MM.1S (cell line): ENCODE results near the gene CCSER2.
A peak's percentile ranks its signal among the peaks of the same experiment; 100 is the strongest.
"Not testable (repeated sequence)": the region's sequence is repeated elsewhere in the genome, so short reads cannot be mapped to it uniquely, and the experiment has no call there.

Experiments used
- DNase-seq: peaks from one replicate; pipeline ENCODE4 v3.0.0-alpha.2; 2015
- H2AFZ ChIP-seq: fragments of 300-600 bp; sonication (generic); 2 replicates; pipeline ENCODE4 v1.6.0; 2016; ENCODE audit warnings: antibody characterized with exemption, low read length
- H3F3A ChIP-seq: fragments of 300-600 bp; sonication (generic); 2 replicates; pipeline ENCODE4 v1.6.1; 2016; ENCODE audit warnings: mild to moderate bottlenecking, antibody characterized with exemption, low read length, moderate library complexity, mixed read lengths; ENCODE audit not compliant: insufficient read depth
- H3K27ac ChIP-seq: fragments of 300-600 bp; sonication (generic); 2 replicates; pipeline ENCODE4 v1.5.1; 2016; ENCODE audit warnings: mild to moderate bottlenecking, low read length
- H3K27me3 ChIP-seq: fragments of 300-600 bp; sonication (generic); replicated peaks from 2 replicates; pipeline ENCODE4 v1.6.0; 2016; ENCODE audit warnings: low read length; ENCODE audit not compliant: insufficient read depth
- H3K36me3 ChIP-seq: fragments of 300-600 bp; sonication (generic); replicated peaks from 2 replicates; pipeline ENCODE4 v1.6.1; 2016; ENCODE audit warnings: mild to moderate bottlenecking, low read length, mixed read lengths; ENCODE audit not compliant: insufficient read depth
- H3K4me1 ChIP-seq: fragments of 300-600 bp; sonication (generic); 2 replicates; pipeline ENCODE4 v1.6.1; 2016; ENCODE audit warnings: low read length, mixed read lengths
- H3K4me2 ChIP-seq: fragments of 300-600 bp; sonication (generic); 2 replicates; pipeline ENCODE4 v1.6.0; 2016; ENCODE audit warnings: low read depth, low read length
- H3K4me3 ChIP-seq: fragments of 300-600 bp; sonication (generic); 2 replicates; pipeline ENCODE4 v1.5.1; 2016; ENCODE audit warnings: low read length, mixed read lengths
- H3K79me2 ChIP-seq: fragments of 300-600 bp; sonication (generic); 2 replicates; pipeline ENCODE4 v1.6.1; 2016; ENCODE audit warnings: mixed run types, low read length, mixed read lengths
- H3K9ac ChIP-seq: fragments of 300-600 bp; sonication (generic); 2 replicates; pipeline ENCODE4 v1.6.1; 2016; ENCODE audit warnings: low read length, mixed read lengths
- H3K9me2 ChIP-seq: fragments of 300-600 bp; sonication (generic); replicated peaks from 2 replicates; pipeline ENCODE4 v1.6.1; 2016; ENCODE audit warnings: mild to moderate bottlenecking, low read length, mixed read lengths; ENCODE audit not compliant: insufficient read depth
- H3K9me3 ChIP-seq: fragments of 300-600 bp; sonication (generic); replicated peaks from 2 replicates; pipeline ENCODE4 v1.6.1; 2016; ENCODE audit warnings: mild to moderate bottlenecking, low read length, mixed read lengths; ENCODE audit not compliant: insufficient read depth
- H4K20me1 ChIP-seq: fragments of 300-600 bp; sonication (generic); 2 replicates; pipeline ENCODE4 v1.6.1; 2016; ENCODE audit warnings: mild to moderate bottlenecking, low read length, moderate library complexity, mixed read lengths; ENCODE audit not compliant: insufficient read depth
- CTCF ChIP-seq: fragments of 300-600 bp; sonication (generic); IDR thresholded peaks from 2 replicates; pipeline ENCODE4 v1.5.1; 2016; ENCODE audit warnings: antibody characterized with exemption, low read length, mixed read lengths
- EZH2 ChIP-seq: fragments of 300-600 bp; sonication (generic); optimal IDR thresholded peaks from 2 replicates; pipeline ENCODE3; 2017; ENCODE audit warnings: low read depth, mild to moderate bottlenecking, antibody characterized with exemption, low read length, mixed read lengths
- EZH2phosphoT487 ChIP-seq: fragments of 300-600 bp; sonication (generic); IDR thresholded peaks from 2 replicates; pipeline ENCODE4 v1.6.1; 2018; ENCODE audit warnings: antibody characterized with exemption, low read length

Gene CCSER2

GRCh38 chr10:84321902-84322301 is 6.5 kb upstream of the CCSER2 start:
- Histone ChIP-seq H3K9me2 (no peaks in the 10 kb centered on the region), H3K27ac (no peak overlapping the region)

GRCh38 chr10:84323566-84323965 is 4.8 kb upstream of the CCSER2 start:
- not testable (repeated sequence) for H3K79me2 ChIP-seq, H3K27ac ChIP-seq, H3K9me3 ChIP-seq, H4K20me1 ChIP-seq, H3K4me2 ChIP-seq, H3F3A ChIP-seq, H3K27me3 ChIP-seq, H3K4me3 ChIP-seq, H3K9me2 ChIP-seq, H3K4me1 ChIP-seq, H3K9ac ChIP-seq, H3K36me3 ChIP-seq, H2AFZ ChIP-seq, DNase-seq

More at GRCh38 chr10:84321902-84322301, 6.5 kb upstream of the CCSER2 start:
- Histone ChIP-seq H3K9me3 (no peaks in the 10 kb centered on the region), H3K4me1 (no peaks in the 10 kb centered on the region), H3K27me3 (0 out of 2 replicates have a peak, but pooled peaks cover 7% of the 10 kb centered on the region), H3K79me2 (no peaks in the 10 kb centered on the region), H3K9ac (no peak overlapping the region), H3F3A (no peaks in the 10 kb centered on the region), H2AFZ (no peak overlapping the region), H3K4me2 (no peak overlapping the region), H3K4me3 (no peak overlapping the region), H3K36me3 (no peaks in the 10 kb centered on the region), H4K20me1 (no peaks in the 10 kb centered on the region)
- TF ChIP-seq EZH2phosphoT487 (no peak), CTCF (no peak), EZH2 (no peak)
- DNase-seq, result no peak

GRCh38 chr10:84326995-84327394 is 1.4 kb upstream of the CCSER2 start:
- H3K4me3 ChIP-seq, H3K9me3 ChIP-seq, DNase-seq, H2AFZ ChIP-seq, H3K9me2 ChIP-seq, H3K36me3 ChIP-seq, H3F3A ChIP-seq, H3K27ac ChIP-seq, H4K20me1 ChIP-seq, H3K4me2 ChIP-seq, H3K27me3 ChIP-seq, H3K9ac ChIP-seq: not testable (repeated sequence)
- Histone ChIP-seq H3K4me1 (peaks cover 14% of the 10 kb centered on the region), H3K79me2 (peaks cover 29% of the 10 kb centered on the region)

- peak; percentile 43 for DNase-seq
- Histone ChIP-seq H3F3A (peaks cover 8% of the 10 kb centered on the region), H3K27me3 (no peaks in the 10 kb centered on the region), H3K4me2 (peak overlapping the region; percentile 87), H3K36me3 (no peaks in the 10 kb centered on the region), H3K4me3 (peak overlapping the region; percentile 85), H3K4me1 (peaks cover 16% of the 10 kb centered on the region), H3K9me3 (no peaks in the 10 kb centered on the region), H4K20me1 (no peaks in the 10 kb centered on the region), H3K79me2 (peaks cover 34% of the 10 kb centered on the region), H3K9ac (peak overlapping the region; percentile 73), H3K9me2 (no peaks in the 10 kb centered on the region), H2AFZ (peak overlapping the region; percentile 81; the same call in 1 of the 2 replicates), H3K27ac (peak overlapping the region; percentile 59; the same call in 1 of the 2 replicates)
- no peak for TF ChIP-seq EZH2phosphoT487
- TF ChIP-seq CTCF, result no peak
- no peak for TF ChIP-seq EZH2
Measured at GRCh38 chr10:84329196-84329611, 815 bp downstream of the CCSER2 start.
